Neural progenitor cell (in vitro differentiated cells): ENCODE results near the gene MFN1. TPM values are rescaled to one million over a fixed set of nuclear protein-coding genes. Genes with fewer than 3 reads are reported as not detected.

Source experiments
- DNase-seq: peaks from one replicate; pipeline ENCODE4 v3.0.0-alpha.2; 2016; ENCODE audit warnings: low spot score
- H2AFZ ChIP-seq: fragments of 200-600 bp; sonication (generic); replicated peaks from 2 replicates; pipeline ENCODE4 v1.6.1; 2016; ENCODE audit warnings: antibody characterized with exemption
- H3F3A ChIP-seq: fragments of 200-600 bp; sonication (generic); 2 replicates; pipeline ENCODE4 v1.6.1; 2016; ENCODE audit warnings: antibody characterized with exemption, low read depth
- H3K27ac ChIP-seq: fragments of 200-600 bp; sonication (generic); 2 replicates; pipeline ENCODE4 v1.5.1; 2016; ENCODE audit warnings: mild to moderate bottlenecking
- H3K27me3 ChIP-seq: fragments of 200-600 bp; sonication (generic); 2 replicates; pipeline ENCODE4 v1.6.1; 2016; ENCODE audit warnings: mild to moderate bottlenecking, moderate library complexity
- H3K36me3 ChIP-seq: fragments of 200-600 bp; sonication (generic); 2 replicates; pipeline ENCODE4 v1.5.1; 2016
- H3K4me1 ChIP-seq: fragments of 200-600 bp; sonication (generic); 2 replicates; pipeline ENCODE4 v1.6.1; 2016; ENCODE audit warnings: mixed run types
- H3K4me2 ChIP-seq: fragments of 200-600 bp; sonication (generic); 2 replicates; pipeline ENCODE4 v1.6.1; 2016
- H3K4me3 ChIP-seq: fragments of 200-600 bp; sonication (generic); 2 replicates; pipeline ENCODE4 v1.5.1; 2016
- H3K79me2 ChIP-seq: fragments of 200-600 bp; sonication (generic); 2 replicates; pipeline ENCODE4 v1.6.1; 2016; ENCODE audit warnings: low read depth
- H3K9ac ChIP-seq: fragments of 200-600 bp; sonication (generic); 2 replicates; pipeline ENCODE4 v1.6.1; 2016
- H3K9me3 ChIP-seq: fragments of 200-600 bp; sonication (generic); 2 replicates; pipeline ENCODE4 v1.5.1; 2016; ENCODE audit warnings: low read depth
- H4K20me1 ChIP-seq: fragments of 200-600 bp; sonication (generic); 2 replicates; pipeline ENCODE4 v1.6.1; 2016; ENCODE audit warnings: low read depth
- H3K27ac Mint-ChIP-seq: 3 replicates; pipeline ENCODE4 v1.8.0; 2021; ENCODE audit warnings: mixed read lengths
- H3K27me3 Mint-ChIP-seq: 2 replicates; pipeline ENCODE4 v1.8.0; 2022; ENCODE audit warnings: low read depth, mild to moderate bottlenecking, inconsistent platforms, moderate library complexity, mixed read lengths; ENCODE audit not compliant: insufficient read depth
- H3K36me3 Mint-ChIP-seq: 3 replicates; pipeline ENCODE4 v1.8.0; 2021; ENCODE audit warnings: mixed read lengths
- H3K4me1 Mint-ChIP-seq: 3 replicates; pipeline ENCODE4 v1.8.0; 2021; ENCODE audit warnings: mixed read lengths
- H3K4me3 Mint-ChIP-seq: 3 replicates; pipeline ENCODE4 v1.8.0; 2021; ENCODE audit warnings: mild to moderate bottlenecking, moderate library complexity, mixed read lengths
- H3K9me3 Mint-ChIP-seq: 3 replicates; pipeline ENCODE4 v1.8.0; 2020; ENCODE audit warnings: mixed read lengths
- CTCF ChIP-seq: fragments of 200-600 bp; sonication (generic); IDR thresholded peaks from 2 replicates; pipeline ENCODE4 v1.5.1; 2017; ENCODE audit warnings: antibody characterized with exemption, mild to moderate bottlenecking
- EZH2 ChIP-seq: fragments of 200-600 bp; sonication (generic); IDR thresholded peaks from 2 replicates; pipeline ENCODE4 v1.6.1; 2017; ENCODE audit warnings: antibody characterized with exemption, mild to moderate bottlenecking, moderate library complexity
- EZH2phosphoT487 ChIP-seq: fragments of 200-600 bp; sonication (generic); IDR thresholded peaks from 2 replicates; pipeline ENCODE4 v1.6.1; 2017; ENCODE audit warnings: antibody characterized with exemption
- total RNA-seq: library from RNA; depleted of rRNA; stranded (reverse); fragments of >200 nt; gene quantifications from 2 replicates; pipeline ENCODE4 v1.2.3, GENCODE V29; 2015; ENCODE audit warnings: low replicate concordance

MFN1 gene
- total RNA-seq, 1 donor from 2014 or later: 62.5 TPM

GRCh38 chr3:179432451-179432850 is 84.9 kb downstream of the MFN1 start:
- no peaks in the 10 kb centered on the region for H3K9me3 Mint-ChIP-seq
- Histone ChIP-seq H3K9me3 (no peaks in the 10 kb centered on the region), H2AFZ (no peak overlapping the region), H3K9ac (no peak overlapping the region), H3F3A (no peaks in the 10 kb centered on the region), H3K27me3 (no peaks in the 10 kb centered on the region), H4K20me1 (peaks cover 33% of the 10 kb centered on the region), H3K79me2 (peaks cover 86% of the 10 kb centered on the region), H3K4me2 (no peak overlapping the region), H3K27ac (no peak overlapping the region), H3K4me1 (peaks cover 21% of the 10 kb centered on the region), H3K36me3 (no peaks in the 10 kb centered on the region), H3K4me3 (no peak overlapping the region)
- TF ChIP-seq EZH2phosphoT487 (no peak), EZH2 (no peak), CTCF (no peak)
- no peak for DNase-seq
- H3K4me1 Mint-ChIP-seq: peaks cover 28% of the 10 kb centered on the region
- no peak overlapping the region for H3K4me3 Mint-ChIP-seq
- H3K27ac Mint-ChIP-seq: peak overlapping the region; percentile 21
- H3K36me3 Mint-ChIP-seq: peaks cover 2% of the 10 kb centered on the region
- H3K27me3 Mint-ChIP-seq: no peaks in the 10 kb centered on the region

- H3K79me2 ChIP-seq: peaks cover 84% of the 10 kb centered on the region
- no peak overlapping the region for H3K4me2 ChIP-seq
- H3K4me1 ChIP-seq: peaks cover 32% of the 10 kb centered on the region
- no peak overlapping the region for H3K4me3 Mint-ChIP-seq
- no peaks in the 10 kb centered on the region for H3K36me3 ChIP-seq
- H3F3A ChIP-seq: no peaks in the 10 kb centered on the region
- TF ChIP-seq CTCF: no peak
- no peak for TF ChIP-seq EZH2
- TF ChIP-seq EZH2phosphoT487: no peak
- H3K27me3 Mint-ChIP-seq: no peaks in the 10 kb centered on the region
- H3K4me1 Mint-ChIP-seq: peaks cover 33% of the 10 kb centered on the region
- H4K20me1 ChIP-seq: peaks cover 49% of the 10 kb centered on the region
- no peak overlapping the region for H3K27ac ChIP-seq
- H3K9me3 ChIP-seq: no peaks in the 10 kb centered on the region
- H3K27ac Mint-ChIP-seq: no peak overlapping the region
- no peak overlapping the region for H3K9ac ChIP-seq
- no peaks in the 10 kb centered on the region for H3K9me3 Mint-ChIP-seq
- no peak overlapping the region for H3K4me3 ChIP-seq
- DNase-seq: no peak
- H2AFZ ChIP-seq: no peak overlapping the region
- no peaks in the 10 kb centered on the region for H3K36me3 Mint-ChIP-seq
- no peaks in the 10 kb centered on the region for H3K27me3 ChIP-seq
Measured at GRCh38 chr3:179436517-179436916, 89.0 kb downstream of the MFN1 start.

GRCh38 chr3:179438841-179439240 is 91.3 kb downstream of the MFN1 start:
- no peak overlapping the region for H2AFZ ChIP-seq

More at GRCh38 chr3:179438841-179439240, 91.3 kb downstream of the MFN1 start:
- Histone ChIP-seq H3K27me3 (no peaks in the 10 kb centered on the region), H3F3A (no peaks in the 10 kb centered on the region), H3K4me2 (no peak overlapping the region), H3K9ac (no peak overlapping the region), H3K79me2 (peaks cover 75% of the 10 kb centered on the region), H3K9me3 (no peaks in the 10 kb centered on the region), H3K36me3 (no peaks in the 10 kb centered on the region), H3K4me3 (no peak overlapping the region), H3K4me1 (peaks cover 12% of the 10 kb centered on the region), H3K27ac (no peak overlapping the region), H4K20me1 (peaks cover 33% of the 10 kb centered on the region)
- Mint-ChIP-seq H3K27me3 (no peaks in the 10 kb centered on the region), H3K4me1 (peaks cover 12% of the 10 kb centered on the region), H3K9me3 (no peaks in the 10 kb centered on the region), H3K4me3 (no peak overlapping the region), H3K27ac (no peak overlapping the region), H3K36me3 (no peaks in the 10 kb centered on the region)
- TF ChIP-seq EZH2phosphoT487: no peak
- no peak for TF ChIP-seq EZH2
- no peak for TF ChIP-seq CTCF
- no peak for DNase-seq

Other genes with a start within 250 kb of the MFN1 start
- gene PIK3CA, start 199.4 kb upstream of the MFN1 start, total RNA-seq: 14.1 and 24.5 TPM in 2 replicates
- 2.9 and 4.4 TPM in 2 replicates for gene KCNMB3, start 96.6 kb upstream of the MFN1 start, total RNA-seq
- 55.0 and 107 TPM in 2 replicates for gene ZNF639, start 24.7 kb upstream of the MFN1 start, total RNA-seq
- 43.5 and 74.6 TPM in 2 replicates for gene GNB4, start 103.8 kb downstream of the MFN1 start, total RNA-seq
- 139 and 155 TPM in 2 replicates for gene ACTL6A, start 215.2 kb downstream of the MFN1 start, total RNA-seq